ENCODE measurements around the gene LAMTOR1. TPM values are rescaled to one million over a fixed set of nuclear protein-coding genes. Genes with fewer than 3 reads are reported as not detected.

Gene LAMTOR1
- total and polyA plus RNA-seq, 2 donors (not counting 1 experiment from before 2014, with no cell fraction given): 71.0 to 104 TPM

DNA sequence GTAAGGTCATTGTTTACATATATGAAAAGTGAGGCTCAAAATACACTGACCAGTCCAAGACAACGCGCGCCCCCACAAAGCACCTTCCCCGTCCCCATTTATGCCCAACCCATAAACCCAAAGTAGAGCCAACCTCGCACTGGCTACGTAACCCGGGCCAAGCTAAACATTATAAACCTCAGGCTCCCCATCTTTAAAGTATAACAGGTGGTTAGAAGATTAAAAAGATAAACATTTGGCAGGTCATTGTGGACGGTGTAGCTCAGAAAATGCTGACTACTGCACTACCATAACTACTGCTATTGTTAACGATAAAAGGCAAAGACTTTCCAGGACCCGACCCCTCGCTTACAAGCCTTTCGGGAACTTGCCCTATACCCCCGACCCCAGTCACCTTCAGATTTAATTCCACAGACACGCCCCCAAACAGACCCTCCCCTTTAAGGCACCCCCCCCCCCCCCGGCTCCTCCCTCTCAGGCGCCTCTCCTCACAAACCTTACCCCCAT is 23.2 kb downstream of the LAMTOR1 start:
- Histone ChIP-seq H3K9me3 (ENCODE audit: control extremely low read depth in 1 of 3, control insufficient read depth in 2 of 3, insufficient read depth in 1 of 3, low read length in 2 of 3) (no peaks in the 10 kb centered on the region), H3K9ac (ENCODE audit: low read length) (peak overlapping the region; percentile 75), H4K20me1 (ENCODE audit: control insufficient read depth, insufficient read depth, low read length, poor library complexity, severe bottlenecking) (no peaks in the 10 kb centered on the region), H3K4me3 (ENCODE audit: control extremely low read depth in 1 of 5, extremely low read depth in 1 of 5, insufficient read depth in 1 of 5, low read depth in 2 of 5, low read length in 4 of 5) (peak overlapping the region; percentile 61 to 84 (median 77)), H3K4me1 (ENCODE audit: control insufficient read depth in 2 of 2, insufficient read depth in 2 of 2, low read length in 2 of 2) (peaks cover 18 to 28% of the 10 kb centered on the region in 2 donors), H3K36me3 (replicated peaks in 1 of 2; ENCODE audit: control extremely low read depth in 1 of 2, control insufficient read depth in 1 of 2, extremely low read depth in 1 of 2, insufficient read depth in 2 of 2, low read length in 1 of 2) (no peaks in the 10 kb centered on the region), H3K27ac (ENCODE audit: low read length in 2 of 2) (peak overlapping the region; percentile 78 to 90), H3K27me3 (replicated peaks in 1 of 4; ENCODE audit: control extremely low read depth in 1 of 4, control insufficient read depth in 3 of 4, insufficient read depth in 4 of 4, low read length in 3 of 4) (no peaks in the 10 kb centered on the region), H3K79me2 (ENCODE audit: control insufficient read depth, insufficient read depth, low read length) (peaks cover 44% of the 10 kb centered on the region), H3K4me2 (replicated peaks; ENCODE audit: low read depth, low read length, poor library complexity, severe bottlenecking) (peak overlapping the region; percentile 76), H2AFZ (ENCODE audit: insufficient read depth, low read depth, low read length, poor library complexity, severe bottlenecking) (peak overlapping the region; percentile 86)
- ChIA-PET POLR2A (interaction anchor here (0.7 to 1.0 kb wide), 2 partner anchors 39 to 540 kb away, joined by 4 to 5 read pairs; no protein-coding TSS in a partner anchor), CTCF (interaction anchor here (0.9 kb wide), 1 partner anchor 18 kb away, joined by 3 read pairs; no protein-coding TSS in a partner anchor)
- WGBS (ENCODE audit: insufficient coverage): 0% methylated on average over 7 of the region's 16 CpGs
- intact Hi-C loops (cut with micrococcal nuclease): loop anchor here (1.0 kb wide), 7 partner anchors 11 to 354 kb away; partner anchors contain the start of genes ANAPC15, CLPB, LAMTOR1 and XNDC1N
- Mint-ChIP-seq H3K9me3 (ENCODE audit: insufficient read depth) (no peaks in the 10 kb centered on the region), H3K27me3 (no peaks in the 10 kb centered on the region), H3K4me3 (peak overlapping the region; percentile 87), H3K27ac (peak overlapping the region; percentile 87), H3K4me1 (peaks cover 42% of the 10 kb centered on the region)
- ATAC-seq (ENCODE audit: low read depth) (peak; percentile 20), DNase-seq (no peak)
- no peak for TF ChIP-seq EZH2 (IDR thresholded peaks at IDR 0.05; ENCODE audit: borderline replicate concordance, insufficient read depth, low read depth, low read length, poor library complexity, severe bottlenecking)
- TF ChIP-seq, protein P1, sequence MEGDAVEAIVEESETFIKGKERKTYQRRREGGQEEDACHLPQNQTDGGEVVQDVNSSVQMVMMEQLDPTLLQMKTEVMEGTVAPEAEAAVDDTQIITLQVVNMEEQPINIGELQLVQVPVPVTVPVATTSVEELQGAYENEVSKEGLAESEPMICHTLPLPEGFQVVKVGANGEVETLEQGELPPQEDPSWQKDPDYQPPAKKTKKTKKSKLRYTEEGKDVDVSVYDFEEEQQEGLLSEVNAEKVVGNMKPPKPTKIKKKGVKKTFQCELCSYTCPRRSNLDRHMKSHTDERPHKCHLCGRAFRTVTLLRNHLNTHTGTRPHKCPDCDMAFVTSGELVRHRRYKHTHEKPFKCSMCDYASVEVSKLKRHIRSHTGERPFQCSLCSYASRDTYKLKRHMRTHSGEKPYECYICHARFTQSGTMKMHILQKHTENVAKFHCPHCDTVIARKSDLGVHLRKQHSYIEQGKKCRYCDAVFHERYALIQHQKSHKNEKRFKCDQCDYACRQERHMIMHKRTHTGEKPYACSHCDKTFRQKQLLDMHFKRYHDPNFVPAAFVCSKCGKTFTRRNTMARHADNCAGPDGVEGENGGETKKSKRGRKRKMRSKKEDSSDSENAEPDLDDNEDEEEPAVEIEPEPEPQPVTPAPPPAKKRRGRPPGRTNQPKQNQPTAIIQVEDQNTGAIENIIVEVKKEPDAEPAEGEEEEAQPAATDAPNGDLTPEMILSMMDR (IDR thresholded peaks at IDR 0.05): no peak

DNA sequence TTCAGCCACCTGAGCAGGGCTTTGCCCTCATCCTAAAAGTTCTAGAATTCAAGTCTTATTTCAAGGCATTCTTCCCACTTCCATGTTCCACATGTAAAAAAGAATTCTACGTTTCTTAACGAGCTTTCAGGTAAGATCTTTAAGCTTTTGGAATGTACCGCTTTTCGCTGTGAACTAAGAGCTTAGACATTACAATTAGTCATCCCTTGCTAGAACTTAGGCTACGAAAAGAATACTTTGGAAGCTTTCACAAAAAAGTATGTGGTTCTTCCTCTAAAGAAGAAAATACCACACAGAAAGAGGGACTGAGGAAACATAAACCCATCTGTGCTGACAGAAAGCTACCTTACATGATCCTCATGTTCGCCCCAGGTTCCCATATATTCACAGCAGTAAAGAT is 24.6 kb downstream of the LAMTOR1 start:
- ChIA-PET POLR2A (no interaction called here), CTCF (interaction anchor here (0.9 to 2.8 kb wide), 7 partner anchors 12 to 66 kb away, joined by 3 to 15 read pairs (median 4); partner anchors contain the start of genes ANAPC15 and LAMTOR1)
- Histone ChIP-seq H3K4me2 (replicated peaks; ENCODE audit: low read depth, low read length, poor library complexity, severe bottlenecking) (no peak overlapping the region), H3K36me3 (replicated peaks in 1 of 2; ENCODE audit: control extremely low read depth in 1 of 2, control insufficient read depth in 1 of 2, extremely low read depth in 1 of 2, insufficient read depth in 2 of 2, low read length in 1 of 2) (no peaks in the 10 kb centered on the region), H2AFZ (ENCODE audit: insufficient read depth, low read depth, low read length, poor library complexity, severe bottlenecking) (no peak overlapping the region), H3K27me3 (replicated peaks in 1 of 4; ENCODE audit: control extremely low read depth in 1 of 4, control insufficient read depth in 3 of 4, insufficient read depth in 4 of 4, low read length in 3 of 4) (no peaks in the 10 kb centered on the region), H3K9me3 (ENCODE audit: control extremely low read depth in 1 of 3, control insufficient read depth in 2 of 3, insufficient read depth in 1 of 3, low read length in 2 of 3) (no peaks in the 10 kb centered on the region), H4K20me1 (ENCODE audit: control insufficient read depth, insufficient read depth, low read length, poor library complexity, severe bottlenecking) (no peaks in the 10 kb centered on the region), H3K27ac (ENCODE audit: low read length in 2 of 2) (no peak overlapping the region), H3K9ac (ENCODE audit: low read length) (no peak overlapping the region), H3K4me3 (ENCODE audit: control extremely low read depth in 1 of 5, extremely low read depth in 1 of 5, insufficient read depth in 1 of 5, low read depth in 2 of 5, low read length in 4 of 5) (no peak overlapping the region), H3K4me1 (ENCODE audit: control insufficient read depth in 2 of 2, insufficient read depth in 2 of 2, low read length in 2 of 2) (peaks cover 18 to 28% of the 10 kb centered on the region in 2 donors), H3K79me2 (ENCODE audit: control insufficient read depth, insufficient read depth, low read length) (peaks cover 56% of the 10 kb centered on the region)
- no peak for TF ChIP-seq EZH2 (IDR thresholded peaks at IDR 0.05; ENCODE audit: borderline replicate concordance, insufficient read depth, low read depth, low read length, poor library complexity, severe bottlenecking)
- TF ChIP-seq, protein P1 (IDR thresholded peaks at IDR 0.05): no peak
- ATAC-seq (ENCODE audit: low read depth): no peak
- intact Hi-C loops (cut with micrococcal nuclease): no loop called here
- Mint-ChIP-seq H3K9me3 (ENCODE audit: insufficient read depth) (no peaks in the 10 kb centered on the region), H3K27ac (peak overlapping the region; percentile 60), H3K27me3 (no peaks in the 10 kb centered on the region), H3K4me3 (peak overlapping the region; percentile 79), H3K4me1 (peaks cover 42% of the 10 kb centered on the region)
- DNase-seq: no peak
- 100% methylated on average over 3 of the region's 6 CpGs for WGBS (ENCODE audit: insufficient coverage)

Measured in B cell (primary cell).